K562 (cell line): Measurements from ENCODE around the gene ID4. TPM values are rescaled to one million over a fixed set of nuclear protein-coding genes. Genes with fewer than 3 reads are reported as not detected.

ENCODE experiments used
- BRCA1 ChIP-seq, 2 experiments: fragments of 450-650 bp in 1 of 2; sonication (generic) in 1 of 2; formaldehyde crosslinking in 1 of 2; IDR thresholded peaks; 2 replicates each; pipeline versions ENCODE4 v1.5.0 to v1.6.1; 2017 to 2020; ENCODE audit warnings: mild to moderate bottlenecking in 1 of 2, missing genetic modification reagents in 1 of 2
- BRD9 ChIP-seq: fragments of 450-650 bp; IDR thresholded peaks from 2 replicates; pipeline ENCODE4 v1.6.1; 2018; ENCODE audit warnings: low read depth; ENCODE audit not compliant: partially characterized antibody
- CBFA2T2 ChIP-seq: fragments of 450-650 bp; conservative IDR thresholded peaks from 2 replicates; pipeline ENCODE4 v1.6.1; 2017; ENCODE audit warnings: mild to moderate bottlenecking
- CLOCK ChIP-seq: fragments of 250-450 bp; sonication (Bioruptor Pico); IDR thresholded peaks from 2 replicates; pipeline ENCODE4 v1.4.0; 2020; ENCODE audit warnings: mild to moderate bottlenecking, moderate library complexity, borderline replicate concordance
- E2F4 ChIP-seq: sonication (generic); formaldehyde crosslinking; IDR thresholded peaks from 2 replicates; pipeline ENCODE4 v1.8.0; 2022; ENCODE audit warnings: mild to moderate bottlenecking, low read depth, missing genetic modification reagents
- HDAC3 ChIP-seq: fragments of 450-650 bp; IDR thresholded peaks from 2 replicates; pipeline ENCODE4 v1.6.1; 2018; ENCODE audit warnings: borderline replicate concordance, mild to moderate bottlenecking, moderate library complexity; ENCODE audit not compliant: partially characterized antibody
- HNRNPL ChIP-seq: fragments of 200-400 bp; formaldehyde crosslinking; IDR thresholded peaks from 2 replicates; pipeline ENCODE4 v1.6.1; 2017; ENCODE audit warnings: low read depth, mild to moderate bottlenecking, low read length
- JUND ChIP-seq, 2 experiments: IDR thresholded peaks; 2 replicates in 1 of 2; 3 replicates in 1 of 2; pipeline ENCODE4 v1.6.1; 2011; ENCODE audit warnings: borderline replicate concordance in 2 of 2, low read depth in 2 of 2, low read length in 2 of 2, improper control_type of control experiment in 1 of 2, missing biosample characterization in 1 of 2, missing genetic modification characterization in 1 of 2, missing genetic modification reagents in 1 of 2
- KLF13 ChIP-seq: fragments of 450-650 bp; IDR thresholded peaks from 2 replicates; pipeline ENCODE4 v1.6.1; 2016; ENCODE audit warnings: missing genetic modification characterization, low read depth, mild to moderate bottlenecking, missing compliant biosample characterization, moderate library complexity, borderline replicate concordance
- MCM5 ChIP-seq: fragments of 450-650 bp; IDR thresholded peaks from 2 replicates; pipeline ENCODE4 v1.6.1; 2016; ENCODE audit warnings: low read depth
- NCOA6 ChIP-seq: fragments of 450-650 bp; IDR thresholded peaks from 2 replicates; pipeline ENCODE4 v1.6.1; 2017; ENCODE audit warnings: mild to moderate bottlenecking
- PHTF2 ChIP-seq: fragments of 250-450 bp; sonication (Bioruptor Pico); IDR thresholded peaks from 2 replicates; pipeline ENCODE4 v1.5.0; 2021; ENCODE audit warnings: mild to moderate bottlenecking
- POLR3A ChIP-seq: IDR thresholded peaks from 2 replicates; pipeline ENCODE4 v1.6.1; 2011; ENCODE audit warnings: borderline replicate concordance, mild to moderate bottlenecking, moderate library complexity; ENCODE audit not compliant: insufficient read length, insufficient read depth; ENCODE audit errors: extremely low read depth
- RUNX1 ChIP-seq: sonication (generic); IDR thresholded peaks from 2 replicates; pipeline ENCODE4 v1.6.1; 2016; ENCODE audit warnings: antibody characterized with exemption, low read depth
- SLC30A9 ChIP-seq: fragments of 250-450 bp; sonication (Bioruptor Pico); IDR thresholded peaks from 2 replicates; pipeline ENCODE4 v1.8.0; 2022; ENCODE audit warnings: mild to moderate bottlenecking, moderate library complexity
- SP2 ChIP-seq: IDR thresholded peaks from 2 replicates; pipeline ENCODE4 v1.6.1; 2011; ENCODE audit warnings: mild to moderate bottlenecking, low read depth, low read length, moderate library complexity; ENCODE audit not compliant: poor library complexity, severe bottlenecking; ENCODE audit errors: extremely low read depth
- ZNF431 ChIP-seq: sonication (generic); formaldehyde crosslinking; IDR thresholded peaks from 2 replicates; pipeline ENCODE4 v1.8.0; 2022; ENCODE audit warnings: mild to moderate bottlenecking, missing genetic modification reagents
- ZNF586 ChIP-seq: fragments of 450-650 bp; formaldehyde crosslinking; conservative IDR thresholded peaks from 2 replicates; pipeline ENCODE4 v1.4.0; 2020; ENCODE audit warnings: mild to moderate bottlenecking, moderate library complexity
- ZNF696 ChIP-seq: fragments of 250-450 bp; sonication (Bioruptor Pico); conservative IDR thresholded peaks from 2 replicates; pipeline ENCODE4 v1.4.0; 2020; ENCODE audit warnings: mild to moderate bottlenecking, moderate library complexity
- polyA plus RNA-seq, 8 experiments: library from polyadenylated mRNA; depleted of rRNA in 4 of 8; stranded (reverse) in 5 of 8; unstranded in 3 of 8; fragments of >200 nt; fragmentation: Nextera tagmentation in 2 of 8; fragmentation: Illumina TruSeq in 1 of 8; extraction: Ambion mirVana in 2 of 8; extraction: Trizol in 1 of 8; gene quantifications; 2 replicates each; pipeline versions ENCODE4 v1.2.1 to v1.2.3, GENCODE V29; 2011 to 2014; ENCODE audit warnings: inconsistent platforms in 1 of 8, missing spikeins in 1 of 8
- total RNA-seq, 7 experiments: library from RNA; depleted of rRNA in 6 of 7; stranded (reverse); fragments of >200 nt in 6 of 7; fragmentation: Illumina TruSeq in 2 of 7; extraction: Trizol in 2 of 7; gene quantifications; 2 replicates each; pipeline versions ENCODE4 v1.2.1 to v1.2.3, GENCODE V29; 2011 to 2021; ENCODE audit warnings: low replicate concordance in 1 of 7
- TF ChIP-seq, protein P1 (sequence below), 2 experiments: fragments of 250-450 bp in 1 of 2; fragments of 450-650 bp in 1 of 2; sonication (Bioruptor Pico) in 1 of 2; IDR thresholded peaks; 2 replicates each; pipeline versions ENCODE4 v1.6.1 to v1.8.0; 2016 to 2021; ENCODE audit warnings: mild to moderate bottlenecking in 2 of 2, moderate library complexity in 2 of 2, missing compliant biosample characterization in 1 of 2, missing genetic modification characterization in 1 of 2

The ID4 gene
- total and polyA plus RNA-seq, 9 of the 15 experiments (the other 6 are each of a cell fraction or from before 2014, with no cell fraction given) = not detected

- TF ChIP-seq CLOCK (CRISPR knock-in tag) (no peak), BRD9 (no peak), KLF13 (peak; percentile 62; the same call in 1 of the 2 replicates), BRCA1 (IDR thresholded peaks at IDR 0.05) (no peak), BRCA1 (CRISPR knock-in tag; IDR thresholded peaks at IDR 0.05) (no peak), MCM5 (no peak), NCOA6 (no peak), ZNF431 (CRISPR knock-in tag) (no peak), ZNF586 (CRISPR knock-in tag) (no peak), HNRNPL (peak; percentile 55; the same call in 1 of the 2 replicates), RUNX1 (no peak), ZNF696 (CRISPR knock-in tag) (no peak), CBFA2T2 (0 out of 2 replicates have a peak, but pooled peaks have one; percentile 7), HDAC3 (no peak), POLR3A (no peak), SP2 (no peak), PHTF2 (CRISPR knock-in tag) (no peak), E2F4 (CRISPR knock-in tag) (peak; percentile 78), SLC30A9 (CRISPR knock-in tag) (no peak), JUND (IDR thresholded peaks at IDR 0.05; ENCODE audit: borderline replicate concordance, low read depth, low read length) (peak; percentile 98), JUND (tag; IDR thresholded peaks at IDR 0.05; ENCODE audit: borderline replicate concordance, low read depth, low read length) (peak; percentile 95; the same call in 2 of the 3 replicates)
- TF ChIP-seq, protein P1, sequence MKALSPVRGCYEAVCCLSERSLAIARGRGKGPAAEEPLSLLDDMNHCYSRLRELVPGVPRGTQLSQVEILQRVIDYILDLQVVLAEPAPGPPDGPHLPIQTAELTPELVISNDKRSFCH (CRISPR knock-in tag; IDR thresholded peaks at IDR 0.05) = no peak
- TF ChIP-seq, protein P1 (tag; IDR thresholded peaks at IDR 0.05) = no peak
Observed at GRCh38 chr6:19804205-19805128, 32.7 kb upstream of the ID4 start (continued).
